Neural cell (in vitro differentiated cells): ENCODE measurements around the gene CNTN4. TPM values are rescaled to one million over a fixed set of nuclear protein-coding genes. Genes with fewer than 3 reads are reported as not detected.

ENCODE experiments used
- H2AFZ ChIP-seq: fragments of 200-600, 300-800 bp; sonication (generic), shearing (Covaris generic); 2 replicates; pipeline ENCODE4 v1.6.0; 2014; ENCODE audit warnings: low read depth, mild to moderate bottlenecking, antibody characterized with exemption, low read length, moderate library complexity
- H3F3A ChIP-seq: fragments of 200-600 bp; shearing (Covaris generic); 2 replicates; pipeline ENCODE4 v1.6.1; 2016; ENCODE audit warnings: mild to moderate bottlenecking, moderate library complexity, mixed read lengths, antibody characterized with exemption, low read length; ENCODE audit not compliant: insufficient read depth, poor library complexity, severe bottlenecking
- H3K27ac ChIP-seq: fragments of 200-600, 300-800 bp; sonication (generic), shearing (Covaris generic); 2 replicates; pipeline ENCODE4 v1.5.1; 2014; ENCODE audit warnings: mild to moderate bottlenecking, low read length, moderate library complexity
- H3K27me3 ChIP-seq: fragments of 300-800, 200-600 bp; sonication (generic), shearing (Covaris generic); 2 replicates; pipeline ENCODE4 v1.6.0; 2014; ENCODE audit warnings: mild to moderate bottlenecking, low read depth, low read length, moderate library complexity; ENCODE audit not compliant: insufficient read depth
- H3K36me3 ChIP-seq: fragments of 300-800, 200-600 bp; sonication (generic), shearing (Covaris generic); 2 replicates; pipeline ENCODE4 v1.5.1; 2014; ENCODE audit warnings: mild to moderate bottlenecking, antibody characterized with exemption, low read length, moderate library complexity; ENCODE audit not compliant: insufficient read depth
- H3K4me2 ChIP-seq: fragments of 300-800, 200-600 bp; sonication (generic), shearing (Covaris generic); 2 replicates; pipeline ENCODE4 v1.6.0; 2014; ENCODE audit warnings: mild to moderate bottlenecking, low read length
- H3K4me3 ChIP-seq: fragments of 300-800, 200-600 bp; sonication (generic), shearing (Covaris generic); 2 replicates; pipeline ENCODE4 v1.5.1; 2014; ENCODE audit warnings: mild to moderate bottlenecking, low read length, moderate library complexity
- H3K79me2 ChIP-seq: fragments of 200-600 bp; shearing (Covaris generic); replicated peaks from 2 replicates; pipeline ENCODE4 v1.6.0; 2014; ENCODE audit warnings: mild to moderate bottlenecking, low read length, moderate library complexity; ENCODE audit not compliant: insufficient read depth
- H3K9ac ChIP-seq: fragments of 300-800, 200-600 bp; sonication (generic), shearing (Covaris generic); 2 replicates; pipeline ENCODE4 v1.6.1; 2016; ENCODE audit warnings: mild to moderate bottlenecking, low read length, mixed read lengths
- H3K9me2 ChIP-seq: fragments of 200-600 bp; shearing (Covaris generic); 2 replicates; pipeline ENCODE4 v1.6.1; 2016; ENCODE audit warnings: mild to moderate bottlenecking, low read length, mixed read lengths; ENCODE audit not compliant: insufficient read depth
- H3K9me3 ChIP-seq: fragments of 200-600, 300-800 bp; sonication (generic), shearing (Covaris generic); 2 replicates; pipeline ENCODE4 v1.6.1; 2016; ENCODE audit warnings: mild to moderate bottlenecking, mixed run types, low read length, moderate library complexity, mixed read lengths
- H4K20me1 ChIP-seq: fragments of 200-600 bp; shearing (Covaris generic); 2 replicates; pipeline ENCODE4 v1.6.1; 2016; ENCODE audit warnings: mild to moderate bottlenecking, mixed run types; ENCODE audit not compliant: insufficient read depth
- EP300 ChIP-seq: fragments of 450-650 bp; conservative IDR thresholded peaks from 2 replicates; pipeline ENCODE4 v1.6.1; 2014; ENCODE audit warnings: antibody characterized with exemption, mild to moderate bottlenecking, moderate library complexity; ENCODE audit not compliant: poor library complexity, severe bottlenecking
- EZH2 ChIP-seq: fragments of 200-600, 300-800 bp; shearing (Covaris generic), sonication (generic); IDR thresholded peaks from 2 replicates; pipeline ENCODE4 v1.6.1; 2014; ENCODE audit warnings: antibody characterized with exemption, low read length, borderline replicate concordance, mild to moderate bottlenecking; ENCODE audit not compliant: insufficient read depth, poor library complexity, severe bottlenecking
- MXI1 ChIP-seq: fragments of 450-650 bp; conservative IDR thresholded peaks from 2 replicates; pipeline ENCODE4 v1.6.1; 2014; ENCODE audit warnings: antibody characterized with exemption, mild to moderate bottlenecking; ENCODE audit not compliant: poor library complexity, severe bottlenecking
- POLR2AphosphoS5 ChIP-seq: IDR thresholded peaks from 2 replicates; pipeline ENCODE4 v1.6.1; 2012
- RAD21 ChIP-seq: fragments of 450-650 bp; conservative IDR thresholded peaks from 2 replicates; pipeline ENCODE4 v1.6.1; 2014; ENCODE audit warnings: antibody characterized with exemption, mild to moderate bottlenecking, moderate library complexity
- SMC3 ChIP-seq: fragments of 450-650 bp; conservative IDR thresholded peaks from 2 replicates; pipeline ENCODE4 v1.6.1; 2014; ENCODE audit warnings: antibody characterized with exemption, mild to moderate bottlenecking, moderate library complexity; ENCODE audit not compliant: poor library complexity
- TAF1 ChIP-seq: IDR thresholded peaks from 2 replicates; pipeline ENCODE4 v1.6.1; 2012; ENCODE audit warnings: low read depth
- polyA plus RNA-seq: library from polyadenylated mRNA; depleted of rRNA; stranded (reverse); fragments of >200 nt; gene quantifications from 2 replicates; pipeline ENCODE4 v1.2.3, GENCODE V29; 2014
- TF ChIP-seq, protein P1 (sequence below): IDR thresholded peaks from 2 replicates; pipeline ENCODE4 v1.6.1; 2012; ENCODE audit warnings: borderline replicate concordance
- TF ChIP-seq, protein P2 (sequence below): fragments of 450-650 bp; IDR thresholded peaks from 2 replicates; pipeline ENCODE4 v1.5.1; 2014; ENCODE audit warnings: antibody characterized with exemption, mild to moderate bottlenecking, moderate library complexity; ENCODE audit not compliant: poor library complexity, severe bottlenecking

CNTN4 gene
- polyA plus RNA-seq, 1 donor from 2014 or later: 10.6 TPM

DNA sequence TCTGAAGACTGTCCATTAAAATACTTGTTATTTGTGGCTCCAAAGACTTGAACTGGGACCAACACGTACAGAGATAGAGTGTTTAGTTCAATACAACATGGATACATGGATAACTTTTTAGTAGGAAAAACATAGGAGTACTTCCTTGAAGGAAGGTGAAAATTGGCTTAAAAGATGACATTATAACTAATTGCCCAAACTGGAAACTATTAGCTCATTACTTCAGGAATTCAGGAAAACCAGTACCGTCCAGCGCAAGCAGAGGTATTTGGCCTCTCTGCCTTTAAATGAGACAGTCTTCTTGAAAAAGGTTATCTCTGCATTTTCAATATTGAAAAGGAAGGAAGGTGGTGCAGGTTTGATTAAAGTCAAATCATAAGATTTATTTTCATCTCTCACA, 777.0 kb downstream of the CNTN4 start:
- Histone ChIP-seq H3K79me2 (no peaks in the 10 kb centered on the region), H3K9me2 (no peaks in the 10 kb centered on the region), H3K4me3 (no peak overlapping the region), H3K4me2 (no peak overlapping the region), H3K27me3 (no peaks in the 10 kb centered on the region), H2AFZ (no peak overlapping the region), H4K20me1 (no peaks in the 10 kb centered on the region), H3K27ac (no peak overlapping the region), H3K9me3 (no peaks in the 10 kb centered on the region), H3K36me3 (no peaks in the 10 kb centered on the region), H3F3A (no peaks in the 10 kb centered on the region), H3K9ac (no peak overlapping the region)
- TF ChIP-seq EP300 (no peak), MXI1 (no peak), TAF1 (no peak), EZH2 (no peak), RAD21 (no peak), SMC3 (no peak), POLR2AphosphoS5 (no peak)
- TF ChIP-seq, protein P1, sequence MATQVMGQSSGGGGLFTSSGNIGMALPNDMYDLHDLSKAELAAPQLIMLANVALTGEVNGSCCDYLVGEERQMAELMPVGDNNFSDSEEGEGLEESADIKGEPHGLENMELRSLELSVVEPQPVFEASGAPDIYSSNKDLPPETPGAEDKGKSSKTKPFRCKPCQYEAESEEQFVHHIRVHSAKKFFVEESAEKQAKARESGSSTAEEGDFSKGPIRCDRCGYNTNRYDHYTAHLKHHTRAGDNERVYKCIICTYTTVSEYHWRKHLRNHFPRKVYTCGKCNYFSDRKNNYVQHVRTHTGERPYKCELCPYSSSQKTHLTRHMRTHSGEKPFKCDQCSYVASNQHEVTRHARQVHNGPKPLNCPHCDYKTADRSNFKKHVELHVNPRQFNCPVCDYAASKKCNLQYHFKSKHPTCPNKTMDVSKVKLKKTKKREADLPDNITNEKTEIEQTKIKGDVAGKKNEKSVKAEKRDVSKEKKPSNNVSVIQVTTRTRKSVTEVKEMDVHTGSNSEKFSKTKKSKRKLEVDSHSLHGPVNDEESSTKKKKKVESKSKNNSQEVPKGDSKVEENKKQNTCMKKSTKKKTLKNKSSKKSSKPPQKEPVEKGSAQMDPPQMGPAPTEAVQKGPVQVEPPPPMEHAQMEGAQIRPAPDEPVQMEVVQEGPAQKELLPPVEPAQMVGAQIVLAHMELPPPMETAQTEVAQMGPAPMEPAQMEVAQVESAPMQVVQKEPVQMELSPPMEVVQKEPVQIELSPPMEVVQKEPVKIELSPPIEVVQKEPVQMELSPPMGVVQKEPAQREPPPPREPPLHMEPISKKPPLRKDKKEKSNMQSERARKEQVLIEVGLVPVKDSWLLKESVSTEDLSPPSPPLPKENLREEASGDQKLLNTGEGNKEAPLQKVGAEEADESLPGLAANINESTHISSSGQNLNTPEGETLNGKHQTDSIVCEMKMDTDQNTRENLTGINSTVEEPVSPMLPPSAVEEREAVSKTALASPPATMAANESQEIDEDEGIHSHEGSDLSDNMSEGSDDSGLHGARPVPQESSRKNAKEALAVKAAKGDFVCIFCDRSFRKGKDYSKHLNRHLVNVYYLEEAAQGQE: no peak
- TF ChIP-seq, protein P2, sequence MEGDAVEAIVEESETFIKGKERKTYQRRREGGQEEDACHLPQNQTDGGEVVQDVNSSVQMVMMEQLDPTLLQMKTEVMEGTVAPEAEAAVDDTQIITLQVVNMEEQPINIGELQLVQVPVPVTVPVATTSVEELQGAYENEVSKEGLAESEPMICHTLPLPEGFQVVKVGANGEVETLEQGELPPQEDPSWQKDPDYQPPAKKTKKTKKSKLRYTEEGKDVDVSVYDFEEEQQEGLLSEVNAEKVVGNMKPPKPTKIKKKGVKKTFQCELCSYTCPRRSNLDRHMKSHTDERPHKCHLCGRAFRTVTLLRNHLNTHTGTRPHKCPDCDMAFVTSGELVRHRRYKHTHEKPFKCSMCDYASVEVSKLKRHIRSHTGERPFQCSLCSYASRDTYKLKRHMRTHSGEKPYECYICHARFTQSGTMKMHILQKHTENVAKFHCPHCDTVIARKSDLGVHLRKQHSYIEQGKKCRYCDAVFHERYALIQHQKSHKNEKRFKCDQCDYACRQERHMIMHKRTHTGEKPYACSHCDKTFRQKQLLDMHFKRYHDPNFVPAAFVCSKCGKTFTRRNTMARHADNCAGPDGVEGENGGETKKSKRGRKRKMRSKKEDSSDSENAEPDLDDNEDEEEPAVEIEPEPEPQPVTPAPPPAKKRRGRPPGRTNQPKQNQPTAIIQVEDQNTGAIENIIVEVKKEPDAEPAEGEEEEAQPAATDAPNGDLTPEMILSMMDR: no peak

DNA sequence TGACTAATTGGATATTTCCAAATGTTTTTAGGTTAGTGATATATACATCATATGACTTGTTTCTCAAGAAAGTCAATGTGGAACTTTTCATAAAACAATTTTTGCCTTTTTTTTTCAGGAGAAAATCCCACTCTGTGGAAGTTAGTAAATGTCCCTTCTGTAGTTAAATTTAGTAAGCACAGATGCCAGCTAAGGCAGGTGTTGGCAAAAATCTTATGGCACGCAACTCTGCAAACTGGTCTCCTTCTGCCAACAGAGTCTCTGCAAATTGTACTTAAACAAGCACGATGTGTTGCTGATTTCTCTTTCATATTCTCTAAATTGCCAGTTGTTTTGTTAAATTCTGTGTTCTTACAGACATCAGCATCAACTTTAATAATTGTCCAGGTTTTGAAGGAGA, 777.7 kb downstream of the CNTN4 start:
- H3K27ac ChIP-seq: no peak overlapping the region
- no peaks in the 10 kb centered on the region for H3K79me2 ChIP-seq
- H3K4me2 ChIP-seq: no peak overlapping the region
- no peak overlapping the region for H3K9ac ChIP-seq
- no peaks in the 10 kb centered on the region for H3K27me3 ChIP-seq
- H3K36me3 ChIP-seq: no peaks in the 10 kb centered on the region
- TF ChIP-seq EZH2 (no peak), EP300 (no peak), SMC3 (no peak), RAD21 (no peak), MXI1 (no peak), POLR2AphosphoS5 (no peak), TAF1 (no peak)
- TF ChIP-seq, protein P2: no peak
- TF ChIP-seq, protein P1: no peak
- no peaks in the 10 kb centered on the region for H4K20me1 ChIP-seq
- H3K9me3 ChIP-seq: no peaks in the 10 kb centered on the region
- no peak overlapping the region for H2AFZ ChIP-seq
- no peak overlapping the region for H3K4me3 ChIP-seq
- H3K9me2 ChIP-seq: no peaks in the 10 kb centered on the region
- H3F3A ChIP-seq: no peaks in the 10 kb centered on the region
